Natural killer cell (primary cell): ENCODE data around the gene PLBD2. TPM values are rescaled to one million over a fixed set of nuclear protein-coding genes. Genes with fewer than 3 reads are reported as not detected.
A peak's percentile ranks its signal among the peaks of the same experiment; 100 is the strongest.

Experiments
- ATAC-seq, 3 donors: fragments of 150-1000 bp in 2 of 3; fragments of 200-7000 bp in 1 of 3; cut with Tn5 transposase; 1 replicate in 1 of 3; 2 replicates in 2 of 3; pipeline ENCODE4 v1.10.0; 2021; ENCODE audit warnings: mild to moderate bottlenecking in 2 of 3, moderate library complexity in 2 of 3
- DNase-seq, 2 donors: peaks; one replicate each; pipeline versions ENCODE4 v3.0.0 to v3.0.0-alpha.2; 2013 to 2021; ENCODE audit warnings: mixed read lengths in 1 of 2
- H3K27ac ChIP-seq: one replicate; pipeline ENCODE4 v1.5.1; 2013; ENCODE audit warnings: mild to moderate bottlenecking, low read length
- H3K27me3 ChIP-seq: one replicate; pipeline ENCODE4 v1.6.1; 2013; ENCODE audit warnings: low read length; ENCODE audit not compliant: control insufficient read depth, insufficient read depth
- H3K36me3 ChIP-seq: one replicate; pipeline ENCODE4 v1.6.1; 2013; ENCODE audit warnings: low read length; ENCODE audit not compliant: control insufficient read depth, insufficient read depth
- H3K4me1 ChIP-seq: one replicate; pipeline ENCODE4 v1.6.1; 2013; ENCODE audit warnings: low read length; ENCODE audit not compliant: control insufficient read depth, insufficient read depth
- H3K4me3 ChIP-seq: one replicate; pipeline ENCODE4 v1.5.1; 2013; ENCODE audit warnings: low read length
- H3K9me3 ChIP-seq: one replicate; pipeline ENCODE4 v1.6.1; 2013; ENCODE audit warnings: low read length; ENCODE audit not compliant: control insufficient read depth, insufficient read depth
- H3K27ac Mint-ChIP-seq, 2 donors: one replicate each; pipeline ENCODE4 v1.8.0; 2022; ENCODE audit warnings: mild to moderate bottlenecking in 2 of 2, mixed read lengths in 2 of 2, moderate library complexity in 1 of 2
- H3K27me3 Mint-ChIP-seq, 2 donors: one replicate each; pipeline ENCODE4 v1.8.0; 2022; ENCODE audit warnings: low read depth in 2 of 2, mixed read lengths in 2 of 2
- H3K36me3 Mint-ChIP-seq: one replicate; pipeline ENCODE4 v1.8.0; 2022; ENCODE audit warnings: mixed read lengths
- H3K4me1 Mint-ChIP-seq, 2 donors: one replicate each; pipeline ENCODE4 v1.8.0; 2022; ENCODE audit warnings: mixed read lengths in 2 of 2
- H3K4me3 Mint-ChIP-seq: one replicate; pipeline ENCODE4 v1.8.0; 2022; ENCODE audit warnings: mild to moderate bottlenecking, moderate library complexity, mixed read lengths
- H3K9me3 Mint-ChIP-seq, 2 donors: one replicate each; pipeline ENCODE4 v1.8.0; 2022; ENCODE audit warnings: mixed read lengths in 2 of 2
- WGBS: methylation state at CpG from one replicate; pipeline ENCODE4 v1.1.7; 2013; ENCODE audit warnings: missing lambda C conversion rate; ENCODE audit not compliant: insufficient coverage; 5-methylcytosine and 5-hydroxymethylcytosine counted together
- intact Hi-C: fragments of 100-400 bp; cut with micrococcal nuclease; formaldehyde crosslinking; loops from one replicate; pipeline ENCODE4 v1.14.2; 2022
- total RNA-seq, 4 donors: library from RNA; stranded (reverse); fragments of 120-200 nt in 1 of 4; gene quantifications; one replicate each; pipeline versions ENCODE4 v1.2.3 to v1.2.4, GENCODE V29; 2013 to 2022
- TF ChIP-seq, protein P1 (sequence below): fragments of 200-600 bp; IDR thresholded peaks from one replicate; pipeline ENCODE4 v1.8.0; 2022; ENCODE audit warnings: antibody characterized with exemption

PLBD2 gene
- total RNA-seq, 3 donors from 2014 or later (not counting 1 experiment from before 2014, with no cell fraction given): 15.5 to 18.1 (median 16.3) TPM

DNA sequence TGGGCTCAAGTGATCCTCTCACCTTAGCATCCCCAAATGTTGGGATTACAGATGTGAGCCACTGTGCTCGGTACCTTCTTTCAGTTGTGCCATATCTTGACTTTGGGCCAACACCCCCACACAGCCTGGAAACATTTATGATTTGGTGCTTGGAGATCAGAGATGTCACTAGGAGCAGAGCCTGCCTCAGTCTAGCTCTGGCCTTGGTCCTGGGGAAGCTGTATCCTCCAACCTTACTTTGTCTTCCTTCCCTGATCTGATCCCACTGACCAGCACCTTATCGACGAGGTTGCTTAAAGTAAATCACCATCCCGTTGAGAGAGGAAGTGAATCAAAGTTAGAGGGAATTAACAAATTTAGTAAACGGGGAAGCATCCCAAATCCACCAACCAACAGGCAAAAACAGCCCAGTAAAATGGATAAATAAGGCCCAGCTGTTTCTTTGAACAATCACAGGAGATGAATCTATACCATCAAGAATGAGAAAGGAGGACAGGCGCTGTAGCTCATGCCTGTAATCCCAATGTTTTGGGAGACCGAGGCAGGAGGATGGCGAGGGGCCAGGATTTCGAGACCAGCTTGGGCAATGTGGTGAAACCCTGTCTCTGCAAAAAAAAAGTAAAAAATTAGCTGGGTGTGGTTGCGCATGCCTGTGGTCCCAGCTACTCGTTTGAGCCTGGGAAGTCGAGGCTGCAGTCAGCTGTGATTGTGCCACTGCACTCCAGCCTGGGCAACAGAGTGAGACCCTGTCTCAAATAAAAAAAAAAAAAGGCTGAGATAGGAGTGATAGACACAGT, 3.4 kb downstream of the PLBD2 start:
- H3K4me3 ChIP-seq: no peak overlapping the region
- H3K27ac ChIP-seq: no peak overlapping the region
- WGBS: 88% methylated on average over 7 of the region's 12 CpGs
- DNase-seq (no peak), ATAC-seq (no peak)
- TF ChIP-seq, protein P1, sequence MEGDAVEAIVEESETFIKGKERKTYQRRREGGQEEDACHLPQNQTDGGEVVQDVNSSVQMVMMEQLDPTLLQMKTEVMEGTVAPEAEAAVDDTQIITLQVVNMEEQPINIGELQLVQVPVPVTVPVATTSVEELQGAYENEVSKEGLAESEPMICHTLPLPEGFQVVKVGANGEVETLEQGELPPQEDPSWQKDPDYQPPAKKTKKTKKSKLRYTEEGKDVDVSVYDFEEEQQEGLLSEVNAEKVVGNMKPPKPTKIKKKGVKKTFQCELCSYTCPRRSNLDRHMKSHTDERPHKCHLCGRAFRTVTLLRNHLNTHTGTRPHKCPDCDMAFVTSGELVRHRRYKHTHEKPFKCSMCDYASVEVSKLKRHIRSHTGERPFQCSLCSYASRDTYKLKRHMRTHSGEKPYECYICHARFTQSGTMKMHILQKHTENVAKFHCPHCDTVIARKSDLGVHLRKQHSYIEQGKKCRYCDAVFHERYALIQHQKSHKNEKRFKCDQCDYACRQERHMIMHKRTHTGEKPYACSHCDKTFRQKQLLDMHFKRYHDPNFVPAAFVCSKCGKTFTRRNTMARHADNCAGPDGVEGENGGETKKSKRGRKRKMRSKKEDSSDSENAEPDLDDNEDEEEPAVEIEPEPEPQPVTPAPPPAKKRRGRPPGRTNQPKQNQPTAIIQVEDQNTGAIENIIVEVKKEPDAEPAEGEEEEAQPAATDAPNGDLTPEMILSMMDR: no peak
- H3K9me3 Mint-ChIP-seq: no peaks in the 10 kb centered on the region
- no peaks in the 10 kb centered on the region for H3K27me3 Mint-ChIP-seq
- intact Hi-C loops: no loop called here
- H3K4me1 Mint-ChIP-seq: peaks cover 15 to 25% of the 10 kb centered on the region in 2 donors
- no peaks in the 10 kb centered on the region for H3K27me3 ChIP-seq
- no peaks in the 10 kb centered on the region for H3K36me3 Mint-ChIP-seq
- no peaks in the 10 kb centered on the region for H3K36me3 ChIP-seq
- H3K27ac Mint-ChIP-seq: peak overlapping the region; percentile 30 to 34
- peak overlapping the region; percentile 28 for H3K4me3 Mint-ChIP-seq
- no peaks in the 10 kb centered on the region for H3K9me3 ChIP-seq
- peaks cover 21% of the 10 kb centered on the region for H3K4me1 ChIP-seq

DNA sequence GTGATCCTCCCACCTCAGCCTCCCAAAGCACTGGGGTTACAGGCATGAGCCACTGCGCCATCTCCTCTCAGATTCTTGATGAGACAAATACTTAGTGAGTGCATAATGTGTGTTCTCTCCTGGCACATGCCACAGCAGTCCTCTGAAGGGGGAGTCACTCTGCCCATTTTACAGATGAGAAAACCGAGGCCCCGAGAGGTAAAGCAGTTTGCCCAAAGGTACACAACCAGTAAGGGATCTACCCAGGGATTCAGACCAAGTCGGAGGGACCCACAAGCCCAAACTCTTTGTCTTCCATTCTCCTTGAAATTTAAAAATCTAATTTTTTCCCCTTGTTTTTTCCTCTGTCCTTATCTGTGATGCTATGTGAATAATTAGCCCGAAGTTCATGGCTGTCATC, 6.3 kb downstream of the PLBD2 start:
- TF ChIP-seq, protein P1: no peak
- no peaks in the 10 kb centered on the region for H3K27me3 ChIP-seq
- DNase-seq: no peak
- no peak for ATAC-seq
- no peak overlapping the region for H3K27ac Mint-ChIP-seq
- no peaks in the 10 kb centered on the region for H3K36me3 ChIP-seq
- H3K27me3 Mint-ChIP-seq: no peaks in the 10 kb centered on the region
- H3K9me3 ChIP-seq: no peaks in the 10 kb centered on the region
- H3K4me3 ChIP-seq: no peak overlapping the region
- intact Hi-C loops: no loop called here
- no peak overlapping the region for H3K4me3 Mint-ChIP-seq
- no peak overlapping the region for H3K27ac ChIP-seq
- peaks cover 7 to 23% of the 10 kb centered on the region in 2 donors for H3K4me1 Mint-ChIP-seq
- no peaks in the 10 kb centered on the region for H3K9me3 Mint-ChIP-seq
- WGBS: 96% methylated on average over 4 of the region's 5 CpGs
- peaks cover 3% of the 10 kb centered on the region for H3K4me1 ChIP-seq
- H3K36me3 Mint-ChIP-seq: no peaks in the 10 kb centered on the region

DNA sequence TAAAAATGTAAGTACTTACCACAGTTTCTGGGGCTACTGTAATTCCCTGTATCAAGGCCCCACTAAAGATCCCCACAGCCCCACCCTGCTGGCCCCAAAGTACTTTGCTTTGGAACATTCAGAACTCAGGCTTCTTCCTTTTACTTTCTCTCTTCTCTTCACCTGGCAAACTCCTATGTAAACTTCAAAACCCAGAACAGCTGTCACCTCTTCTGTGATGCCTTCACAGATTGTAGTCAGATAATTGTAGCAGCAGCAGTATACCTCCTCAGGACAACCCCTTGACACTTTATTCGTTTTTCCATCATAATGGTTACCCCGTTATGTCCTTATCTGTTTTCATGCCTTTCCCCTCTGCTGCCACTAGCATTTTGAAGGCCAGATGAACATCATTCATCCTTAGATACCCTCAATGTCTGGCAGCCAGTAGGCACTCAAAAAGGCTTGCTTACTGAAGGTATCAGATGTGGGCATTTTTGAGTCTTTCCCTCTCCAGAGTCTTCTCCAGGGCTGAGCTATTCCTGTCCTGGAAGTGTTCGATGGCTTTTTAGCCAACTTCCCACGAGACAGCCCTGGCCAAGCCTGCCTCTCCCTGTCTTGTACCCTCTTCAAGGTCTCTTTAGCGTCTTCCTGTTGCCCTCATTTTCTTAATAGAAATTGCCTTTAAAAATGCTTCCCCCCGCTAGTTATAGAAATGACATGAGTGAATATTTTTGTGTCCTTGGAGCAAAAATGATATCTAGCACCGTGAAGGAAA, 7.4 kb downstream of the PLBD2 start:
- ATAC-seq: no peak
- Mint-ChIP-seq H3K4me1 (peaks cover 0 to 17% of the 10 kb centered on the region in 2 donors), H3K27ac (no peak overlapping the region), H3K36me3 (no peaks in the 10 kb centered on the region), H3K4me3 (no peak overlapping the region), H3K9me3 (no peaks in the 10 kb centered on the region), H3K27me3 (no peaks in the 10 kb centered on the region)
- H3K27ac ChIP-seq: no peak overlapping the region
- no peaks in the 10 kb centered on the region for H3K9me3 ChIP-seq
- H3K36me3 ChIP-seq: no peaks in the 10 kb centered on the region
- 92% methylated on average over 4 of the region's 7 CpGs for WGBS
- TF ChIP-seq, protein P1: no peak
- DNase-seq: no peak
- no peaks in the 10 kb centered on the region for H3K4me1 ChIP-seq
- no peak overlapping the region for H3K4me3 ChIP-seq
- H3K27me3 ChIP-seq: no peaks in the 10 kb centered on the region
- intact Hi-C loops: no loop called here
